GM19397 (cell line): ENCODE results near the gene SLC4A11.
A peak's percentile ranks its signal among the peaks of the same experiment; 100 is the strongest.

ENCODE experiments used
- ATAC-seq: cut with Tn5 transposase; IDR thresholded peaks from one replicate; pipeline ENCODE4 v1.9.1; 2021; ENCODE audit warnings: mild to moderate bottlenecking, moderate library complexity; ENCODE audit not compliant: unreplicated experiment

Gene SLC4A11

DNA sequence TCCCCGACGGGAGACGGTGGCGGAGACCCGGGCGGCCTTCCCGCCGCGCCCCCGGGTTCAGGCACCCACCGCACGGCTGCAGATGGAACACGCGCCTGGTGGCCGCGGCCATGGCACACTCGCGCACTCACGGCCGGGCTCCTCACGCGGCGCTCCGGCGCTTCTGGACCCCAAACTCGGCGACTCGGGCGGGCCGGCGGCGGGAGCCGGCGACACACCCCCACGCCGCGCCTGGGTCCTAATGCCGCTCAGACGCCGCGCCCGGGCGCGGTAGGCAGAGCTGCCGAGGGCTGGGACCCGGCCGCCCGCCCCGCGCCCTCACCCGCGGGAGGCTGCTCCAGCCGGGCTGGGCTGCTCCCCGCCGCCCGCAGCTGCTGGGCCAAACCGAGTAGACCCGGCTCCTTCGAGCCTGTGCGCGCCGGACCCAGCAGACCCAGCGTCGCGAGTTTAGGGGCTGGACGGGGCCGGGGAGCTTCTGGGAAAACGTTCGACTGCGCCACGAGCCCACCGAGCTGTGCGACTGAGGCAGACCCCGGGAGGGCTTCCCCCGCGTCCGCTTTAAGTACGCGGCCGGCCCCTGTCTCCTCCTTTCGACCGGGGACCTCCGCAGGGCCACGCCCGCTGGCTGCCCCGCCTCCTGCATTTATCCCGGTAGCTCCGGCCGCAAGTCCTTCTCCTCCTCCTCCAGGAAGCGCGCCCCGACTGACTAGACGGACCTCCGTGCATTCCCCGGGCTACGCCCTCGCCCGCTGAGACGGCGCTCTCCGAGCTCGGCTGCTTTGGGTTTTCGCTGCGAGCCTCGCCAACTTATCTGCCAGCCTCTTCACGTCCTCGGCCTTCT lies at the start of gene SLC4A11:
Gene SLC4A11, minus strand, starts transcription at position 165 of the 841 bp plus-strand sequence. Its CDS starts 53 bp downstream, at position 112.
- peak; percentile 67 for ATAC-seq

DNA sequence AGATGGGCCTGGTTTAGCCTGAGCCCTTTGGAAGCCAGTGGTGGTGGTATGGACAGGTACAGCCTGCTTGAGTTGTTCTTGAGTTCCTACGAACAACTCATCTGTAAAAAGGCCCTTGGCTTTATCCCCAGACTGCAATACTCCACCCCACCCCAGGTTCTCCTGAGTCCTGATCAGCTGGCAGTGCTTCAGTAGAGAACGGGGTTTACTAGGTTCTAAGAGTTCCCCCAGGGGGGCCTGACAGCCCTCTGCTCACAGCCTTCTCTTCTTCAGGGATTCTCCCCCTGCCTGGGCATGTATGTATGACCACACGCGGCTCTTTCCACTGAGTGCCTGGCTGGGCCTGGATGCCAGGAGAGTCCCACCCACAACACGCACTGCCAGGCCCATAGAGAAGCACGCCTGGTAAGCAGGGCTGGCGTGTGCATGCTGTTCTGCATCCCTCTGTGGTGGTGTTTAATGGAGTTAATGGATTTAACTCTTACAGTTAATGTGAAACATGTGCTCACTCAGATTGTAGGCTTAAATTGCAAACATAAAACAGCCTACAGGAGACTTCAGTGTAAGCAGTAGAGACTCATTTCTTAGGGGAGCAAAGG lies 44.3 kb upstream of the SLC4A11 start:
- ATAC-seq, result no peak

DNA sequence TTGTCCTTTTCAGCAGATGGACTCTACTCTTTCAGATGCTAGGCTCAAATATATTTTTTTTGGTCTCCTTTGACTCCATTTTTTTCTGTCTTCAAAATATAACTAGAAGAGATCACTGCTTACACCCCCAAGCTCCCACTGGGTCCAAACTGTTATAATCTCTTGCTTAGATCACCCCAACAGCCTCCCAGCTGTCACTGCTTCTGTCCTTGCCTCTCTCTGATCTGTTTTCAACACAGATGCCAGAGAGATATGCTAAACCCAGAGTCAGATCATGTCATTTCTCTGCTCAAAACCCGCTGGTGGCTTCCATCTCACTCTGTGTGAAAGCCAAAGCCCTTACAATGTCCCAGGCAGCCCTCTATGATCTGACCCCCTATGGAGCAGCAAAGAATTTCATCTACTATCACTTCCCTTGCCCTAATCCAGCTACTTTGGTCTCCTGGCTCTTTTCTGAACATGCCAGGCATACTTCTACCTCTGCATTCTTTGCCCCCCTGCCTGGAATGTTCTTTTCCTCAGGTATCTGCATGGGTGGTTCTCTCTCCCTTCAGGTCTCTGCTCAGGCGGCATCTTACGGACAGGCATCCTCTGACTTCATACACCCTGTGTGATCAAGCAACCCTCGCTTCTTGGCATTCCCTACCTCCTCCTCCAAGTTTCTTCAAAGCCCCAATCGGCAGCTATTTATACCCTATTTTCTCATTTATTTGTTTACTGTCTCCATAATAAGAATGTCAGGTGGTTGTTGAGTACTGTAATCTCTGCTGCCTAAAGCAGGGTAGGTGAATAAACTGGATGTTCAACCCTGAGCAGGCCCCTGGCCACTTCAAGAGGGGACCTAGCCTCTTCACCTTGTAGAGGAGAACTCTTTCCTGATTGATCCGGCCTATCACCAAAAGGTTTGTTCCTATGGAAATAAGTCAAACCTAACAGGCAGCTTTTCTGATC lies 43.6 kb upstream of the SLC4A11 start:
- no peak for ATAC-seq

GRCh38 chr20:3281437-3281836 lies 42.4 kb upstream of the SLC4A11 start:
- ATAC-seq, result no peak

GRCh38 chr20:3279761-3280160 lies 40.8 kb upstream of the SLC4A11 start:
- ATAC-seq, result no peak

DNA sequence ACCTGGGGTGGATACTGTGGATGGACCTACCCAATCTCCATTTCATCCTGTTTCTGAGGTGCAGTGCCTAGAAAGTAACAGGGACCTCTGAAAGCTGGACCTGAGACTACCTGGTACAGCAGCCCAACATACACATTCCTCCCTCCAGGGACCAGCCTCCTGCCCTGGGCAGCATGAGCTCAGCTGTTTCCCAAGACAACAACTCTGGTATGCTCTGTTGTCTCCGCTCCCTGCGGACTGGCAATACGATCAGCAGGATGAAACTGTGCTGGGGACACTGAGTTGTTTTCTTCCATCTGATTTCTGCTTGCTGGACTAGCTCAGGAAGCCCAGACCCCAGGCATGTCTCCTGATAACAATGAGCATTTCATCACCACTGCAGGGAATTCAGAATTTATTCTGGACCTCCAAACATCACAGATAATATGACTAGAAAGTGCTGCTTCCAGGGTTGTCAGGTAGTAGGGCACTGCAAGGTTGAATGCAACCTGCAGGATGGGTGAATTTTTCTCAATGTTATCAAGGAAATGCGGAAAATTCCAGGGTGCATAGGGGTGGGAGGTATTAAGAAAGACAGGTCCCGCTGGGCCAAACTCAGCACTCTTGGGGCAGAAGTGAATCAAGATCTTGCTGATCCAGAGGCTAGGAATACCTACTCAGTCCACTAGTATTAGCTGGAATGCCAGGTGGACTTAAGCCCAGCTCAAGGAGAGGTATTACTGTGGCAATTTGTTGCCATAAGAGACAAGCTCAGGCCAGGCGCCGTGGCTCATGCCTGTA lies 38.9 kb upstream of the SLC4A11 start:
- no peak for ATAC-seq

DNA sequence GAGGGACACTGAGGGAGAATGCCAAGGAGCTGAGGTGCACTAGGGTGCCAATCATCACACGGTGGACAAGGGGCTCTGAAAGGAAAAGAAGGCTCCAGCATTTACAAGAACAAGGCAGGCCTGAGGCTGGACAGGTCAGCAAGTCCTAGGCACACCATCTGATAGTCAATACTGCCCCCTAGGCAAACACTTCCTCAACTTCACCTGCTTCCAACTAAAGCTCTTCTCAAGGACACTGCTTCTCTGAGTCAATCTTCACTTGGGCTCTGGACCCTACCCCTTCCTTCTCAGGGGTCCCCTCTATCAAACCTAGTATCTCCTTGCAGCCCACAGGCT lies 37.7 kb upstream of the SLC4A11 start:
- ATAC-seq, result no peak

GRCh38 chr20:3275966-3276679 lies 37.1 kb upstream of the SLC4A11 start:
- no peak for ATAC-seq

- ATAC-seq, result no peak
Observed at GRCh38 chr20:3275064-3275935, 36.3 kb upstream of the SLC4A11 start.

DNA sequence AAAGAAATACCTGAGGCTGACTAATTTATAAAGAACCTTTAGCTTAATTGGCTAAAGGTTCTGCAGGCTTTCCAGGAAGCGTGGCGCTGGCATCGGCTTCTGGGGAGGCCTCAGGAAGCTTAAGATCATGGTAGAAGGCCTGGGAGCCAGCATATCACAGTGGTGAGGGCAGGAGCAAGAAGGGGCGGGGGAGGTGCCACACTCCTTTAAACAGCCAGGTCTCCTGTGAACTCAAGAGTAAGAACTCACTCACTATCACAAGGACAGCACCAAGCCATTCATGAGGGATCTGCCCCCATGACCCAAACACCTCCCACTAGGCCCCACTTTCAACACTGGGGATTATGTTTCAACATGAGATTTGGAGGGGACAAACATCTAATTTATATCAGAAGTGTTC lies 34.4 kb upstream of the SLC4A11 start:
- no peak for ATAC-seq

- ATAC-seq, result no peak
Observed at GRCh38 chr20:3270051-3270450, 31.1 kb upstream of the SLC4A11 start.

DNA sequence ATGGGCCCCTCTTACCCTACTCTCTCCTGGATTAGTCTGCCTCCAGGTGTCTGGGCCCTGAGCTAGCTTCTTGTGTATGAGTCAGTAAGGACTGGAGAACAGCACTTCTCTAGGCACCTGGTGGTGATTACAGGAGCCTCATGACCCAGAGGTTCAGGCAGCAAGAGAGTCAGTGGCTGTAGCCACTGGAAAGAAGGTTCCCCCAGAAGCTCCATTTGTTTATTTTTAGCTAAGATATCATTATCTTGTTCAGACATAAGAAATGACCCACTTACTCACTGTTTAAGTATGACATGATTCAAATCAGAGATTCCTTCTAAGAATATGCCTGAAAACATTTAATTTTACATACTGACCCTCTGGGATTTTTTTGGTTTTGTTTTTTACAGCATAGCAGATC lies 23.6 kb upstream of the SLC4A11 start:
- no peak for ATAC-seq

DNA sequence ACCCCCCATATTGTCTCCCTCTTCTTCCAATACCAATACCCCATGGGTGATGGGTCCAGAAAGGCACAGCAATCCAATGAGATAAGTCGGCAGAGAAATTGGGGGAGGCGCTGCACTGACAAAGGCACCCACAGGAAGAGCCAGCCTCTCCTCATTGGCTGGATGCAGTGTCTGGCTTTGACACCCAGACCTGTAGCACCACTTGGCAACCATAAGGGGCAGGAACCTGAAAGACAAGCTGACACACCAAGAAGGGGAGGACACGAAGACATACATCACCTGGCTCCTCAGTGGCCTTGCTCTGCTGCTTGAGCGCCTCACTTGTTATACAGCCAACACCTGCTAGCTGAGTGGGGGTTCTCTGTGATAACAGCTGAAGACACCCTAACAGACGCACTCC lies 19.4 kb upstream of the SLC4A11 start:
- ATAC-seq, result no peak

DNA sequence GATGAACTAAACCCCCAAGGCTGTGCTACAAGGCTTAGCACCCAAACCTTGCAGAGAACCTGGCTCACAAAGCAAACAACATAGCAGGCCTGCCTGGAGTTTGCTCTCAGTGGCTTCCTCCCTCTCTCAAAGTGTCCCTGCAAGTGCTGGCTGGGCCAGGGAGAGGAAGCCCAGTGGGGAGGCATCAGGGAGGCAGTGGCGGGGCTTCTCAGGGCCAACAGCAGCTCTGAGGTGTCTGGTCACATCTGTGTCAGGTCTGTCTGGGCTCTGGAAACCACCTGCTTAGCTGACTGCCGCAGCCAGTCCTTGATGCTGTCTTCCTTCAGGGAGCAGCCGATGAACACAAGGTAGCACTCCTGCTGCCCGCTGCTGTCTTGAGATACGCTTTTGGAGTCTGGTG lies 16.7 kb upstream of the SLC4A11 start:
- ATAC-seq, result no peak

DNA sequence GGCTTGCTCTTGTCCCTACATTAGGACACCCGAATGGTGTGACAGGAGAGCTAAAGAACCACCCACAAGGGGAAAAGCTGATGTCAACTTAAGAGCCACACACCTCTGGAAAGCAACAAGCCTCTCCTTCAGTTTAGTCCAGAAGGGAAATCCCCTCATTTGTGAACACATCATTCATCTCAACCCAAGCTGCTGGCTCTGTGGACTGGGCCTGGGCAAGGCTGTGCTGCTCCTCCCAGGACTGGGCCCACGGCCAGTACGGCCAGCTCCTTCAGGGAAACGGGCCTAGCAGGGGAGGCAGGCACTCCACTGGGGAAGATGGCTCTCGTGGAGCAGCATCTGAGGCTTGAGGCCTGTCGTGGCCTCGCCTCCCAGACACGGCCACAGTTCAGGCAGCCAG lies 12.8 kb upstream of the SLC4A11 start:
- ATAC-seq, result no peak

- ATAC-seq, result no peak
Observed at GRCh38 chr20:3250091-3250504, 11.1 kb upstream of the SLC4A11 start.

GRCh38 chr20:3248993-3249347 lies 10.0 kb upstream of the SLC4A11 start:
- ATAC-seq, result no peak

GRCh38 chr20:3248167-3248992 lies 9.4 kb upstream of the SLC4A11 start:
- no peak for ATAC-seq
